Gastroesophageal sphincter (tissue), 4 donors: ENCODE results near the gene SDHA. TPM values are rescaled to one million over a fixed set of nuclear protein-coding genes. Genes with fewer than 3 reads are reported as not detected.

Source experiments
- ATAC-seq: fragments of 150-250 bp; one replicate; pipeline ENCODE4 v1.9.1; 2016; ENCODE audit warnings: mild to moderate bottlenecking, moderate library complexity
- H3K27ac ChIP-seq, 4 donors: fragments of 200-600 bp; sonication (generic) in 3 of 4; 1 replicate in 3 of 4; 2 replicates in 1 of 4; pipeline ENCODE4 v1.5.1; 2016 to 2019
- H3K27me3 ChIP-seq: fragments of 200-600 bp; sonication (generic); one replicate; pipeline ENCODE4 v1.5.1; 2019
- H3K36me3 ChIP-seq, 2 donors: fragments of 200-600 bp; sonication (generic); one replicate each; pipeline ENCODE4 v1.5.1; 2019; ENCODE audit warnings: control low read depth in 1 of 2
- H3K4me1 ChIP-seq, 3 donors: fragments of 200-600 bp; sonication (generic); 1 replicate in 2 of 3; 2 replicates in 1 of 3; pipeline ENCODE4 v1.5.1; 2016 to 2019; ENCODE audit warnings: control low read depth in 2 of 3
- H3K4me3 ChIP-seq, 2 donors: fragments of 200-600 bp; sonication (generic); one replicate each; pipeline ENCODE4 v1.5.1; 2019; ENCODE audit warnings: mild to moderate bottlenecking in 1 of 2, moderate library complexity in 1 of 2
- H3K9me3 ChIP-seq, 3 donors: fragments of 200-600 bp; sonication (generic); one replicate each; pipeline ENCODE4 v1.5.1; 2017 to 2019; ENCODE audit warnings: control low read depth in 2 of 3
- CTCF ChIP-seq, 4 experiments: fragments of 200-600 bp in 2 of 4; fragments of 450-650 bp in 2 of 4; sonication (generic) in 1 of 4; IDR thresholded peaks; one replicate each; pipeline ENCODE4 v1.5.1; 2017 to 2019; ENCODE audit warnings: antibody characterized with exemption in 4 of 4, mild to moderate bottlenecking in 2 of 4, moderate library complexity in 2 of 4
- EP300 ChIP-seq: sonication (generic); formaldehyde crosslinking; IDR thresholded peaks from one replicate; pipeline ENCODE4 v1.6.1; 2017; ENCODE audit warnings: antibody characterized with exemption, mild to moderate bottlenecking
- POLR2A ChIP-seq, 2 donors: fragments of 450-650 bp; IDR thresholded peaks; one replicate each; pipeline ENCODE4 v1.6.1; 2017; ENCODE audit warnings: antibody characterized with exemption in 2 of 2, mild to moderate bottlenecking in 2 of 2, moderate library complexity in 1 of 2
- POLR2AphosphoS5 ChIP-seq: sonication (generic); formaldehyde crosslinking; IDR thresholded peaks from one replicate; pipeline ENCODE4 v1.6.1; 2017; ENCODE audit warnings: antibody characterized with exemption
- WGBS, 2 donors: methylation state at CpG; one replicate each; pipeline ENCODE4 v1.1.5; 2018; ENCODE audit warnings: low coverage in 1 of 2; 5-methylcytosine and 5-hydroxymethylcytosine counted together
- total RNA-seq, 4 donors: library from RNA; depleted of rRNA; stranded (reverse); fragments of >200 nt; gene quantifications; one replicate each; pipeline ENCODE4 v1.1.0, GENCODE V29; 2016

SDHA gene
- total RNA-seq, 4 donors from 2014 or later = 85.8 to 149 (median 110) TPM

GRCh38 chr5:204001-204400, 14.1 kb upstream of the SDHA start:
- WGBS, 2 donors = 80 to 83% methylated on average over 1 to 3 of the region's 6 CpGs
- no peak for ATAC-seq
- H3K36me3 ChIP-seq = peaks cover 0 to 62% of the 10 kb centered on the region in 2 donors
- peaks cover 0 to 13% (median 0%) of the 10 kb centered on the region in 3 donors for H3K4me1 ChIP-seq
- TF ChIP-seq POLR2A (IDR thresholded peaks at IDR 0.05) (no peak), POLR2AphosphoS5 (no peak), EP300 (no peak), CTCF (IDR thresholded peaks at IDR 0.05) (no peak)
- H3K27ac ChIP-seq = no peak overlapping the region
- no peak overlapping the region for H3K4me3 ChIP-seq
- no peaks in the 10 kb centered on the region for H3K27me3 ChIP-seq
- no peaks in the 10 kb centered on the region for H3K9me3 ChIP-seq

- H3K27me3 ChIP-seq = no peaks in the 10 kb centered on the region
- TF ChIP-seq POLR2A (IDR thresholded peaks at IDR 0.05) = no peak
- TF ChIP-seq EP300 = no peak
- TF ChIP-seq CTCF (IDR thresholded peaks at IDR 0.05) = no peak
- no peak for TF ChIP-seq POLR2AphosphoS5
- H3K9me3 ChIP-seq = no peaks in the 10 kb centered on the region
- H3K4me3 ChIP-seq = no peak overlapping the region
- H3K36me3 ChIP-seq = peaks cover 0 to 58% of the 10 kb centered on the region in 2 donors
- no peak for ATAC-seq
- H3K27ac ChIP-seq = no peak overlapping the region
- peaks cover 0 to 13% (median 0%) of the 10 kb centered on the region in 3 donors for H3K4me1 ChIP-seq
Observed at GRCh38 chr5:204462-204861, 13.7 kb upstream of the SDHA start.

DNA sequence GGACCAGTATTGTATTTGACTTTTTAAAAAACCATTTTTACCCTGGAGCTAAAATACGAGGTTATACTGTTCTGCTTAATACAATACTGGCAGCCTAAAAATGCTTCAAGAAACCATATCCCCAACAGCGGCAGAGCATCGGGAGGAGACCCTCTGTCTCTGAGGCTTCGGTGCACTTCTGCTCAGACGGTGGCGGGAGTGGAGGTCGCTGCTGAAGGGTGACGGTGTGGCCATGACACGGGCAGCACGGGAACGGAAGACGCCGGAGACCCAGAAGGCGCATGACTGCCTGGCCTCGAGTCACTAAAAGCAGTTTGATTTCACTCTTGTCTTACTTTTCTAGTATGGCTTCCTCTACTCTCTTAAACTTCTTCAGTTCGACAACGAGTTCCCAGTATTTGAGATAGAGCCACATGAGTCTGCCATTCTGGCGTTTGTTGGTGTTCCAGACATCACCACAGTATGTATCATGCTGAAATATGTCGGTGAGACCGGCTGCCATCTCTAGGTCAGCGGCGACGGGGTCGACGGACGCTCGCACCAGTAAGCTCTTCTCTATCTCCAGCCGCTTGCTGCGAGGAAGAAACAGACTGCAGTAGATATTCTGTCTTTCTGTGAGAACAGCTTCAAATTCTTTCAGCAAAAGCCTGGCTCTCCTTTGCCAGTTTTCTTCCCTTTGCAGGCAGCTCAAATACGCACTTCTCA, 13.0 kb upstream of the SDHA start:
- Histone ChIP-seq H3K9me3 (no peaks in the 10 kb centered on the region), H3K36me3 (peaks cover 0 to 58% of the 10 kb centered on the region in 2 donors), H3K27me3 (no peaks in the 10 kb centered on the region), H3K27ac (no peak overlapping the region), H3K4me1 (peaks cover 0 to 18% (median 0%) of the 10 kb centered on the region in 3 donors), H3K4me3 (no peak overlapping the region)
- ATAC-seq = no peak
- 93 to 94% methylated on average over 15 to 18 of the region's 30 CpGs for WGBS, 2 donors
- TF ChIP-seq POLR2AphosphoS5 = no peak
- no peak for TF ChIP-seq CTCF (IDR thresholded peaks at IDR 0.05)
- no peak for TF ChIP-seq POLR2A (IDR thresholded peaks at IDR 0.05)
- TF ChIP-seq EP300 = no peak

DNA sequence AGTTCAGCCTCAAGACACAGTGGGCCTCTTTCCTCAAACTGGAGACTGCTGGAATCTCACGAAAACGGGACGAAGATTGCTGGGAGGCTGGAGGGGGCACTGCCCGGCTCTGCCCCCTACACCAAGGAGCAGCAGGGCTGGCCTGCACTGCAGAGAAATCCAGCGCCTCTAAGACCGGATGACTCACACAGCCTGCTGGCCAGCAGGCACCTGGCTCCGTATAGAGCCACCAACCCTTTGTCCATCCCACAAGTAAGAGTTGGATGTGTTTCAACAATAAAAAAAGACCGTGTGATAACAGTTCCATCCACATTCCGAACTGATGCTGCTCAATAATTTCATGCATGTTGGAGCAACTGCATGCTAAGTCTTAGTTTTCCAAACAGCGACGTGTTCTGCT, 11.7 kb upstream of the SDHA start:
- Histone ChIP-seq H3K36me3 (peaks cover 0 to 58% of the 10 kb centered on the region in 2 donors), H3K4me1 (peaks cover 0 to 18% (median 0%) of the 10 kb centered on the region in 3 donors), H3K9me3 (no peaks in the 10 kb centered on the region), H3K4me3 (no peak overlapping the region), H3K27me3 (no peaks in the 10 kb centered on the region), H3K27ac (no peak overlapping the region)
- 47 to 74% methylated on average over 5 to 7 of the region's 11 CpGs for WGBS, 2 donors
- no peak for ATAC-seq
- TF ChIP-seq CTCF (IDR thresholded peaks at IDR 0.05) (no peak), POLR2A (IDR thresholded peaks at IDR 0.05) (no peak), POLR2AphosphoS5 (no peak), EP300 (no peak)

- WGBS, 2 donors = 57 to 96% methylated on average over 3 to 5 of the region's 8 CpGs
- TF ChIP-seq POLR2AphosphoS5 = no peak
- TF ChIP-seq EP300 = no peak
- TF ChIP-seq CTCF (IDR thresholded peaks at IDR 0.05) = no peak
- TF ChIP-seq POLR2A (IDR thresholded peaks at IDR 0.05) = no peak
- no peaks in the 10 kb centered on the region for H3K27me3 ChIP-seq
- H3K4me1 ChIP-seq = peaks cover 0 to 18% (median 0%) of the 10 kb centered on the region in 3 donors
- H3K36me3 ChIP-seq = peaks cover 0 to 58% of the 10 kb centered on the region in 2 donors
- no peak overlapping the region for H3K27ac ChIP-seq
- ATAC-seq = no peak
- no peaks in the 10 kb centered on the region for H3K9me3 ChIP-seq
- no peak overlapping the region for H3K4me3 ChIP-seq
Observed at GRCh38 chr5:206927-207536, 11.1 kb upstream of the SDHA start.
